Stimulated activated CD8-positive, alpha-beta memory T cell treated with anti-CD3 and anti-CD28 coated beads, Interleukin-4, amount 100 ng/mL, for 24 hours (primary cell): ENCODE measurements around the gene GLIPR1L1.
"Not testable (repeated sequence)": the region's sequence is repeated elsewhere in the genome, so short reads cannot be mapped to it uniquely, and the experiment has no call there.

Experiments
- DNase-seq: peaks from one replicate; pipeline ENCODE4 v3.0.0-alpha.2; 2020; ENCODE audit warnings: low read depth

Gene GLIPR1L1, protein sequence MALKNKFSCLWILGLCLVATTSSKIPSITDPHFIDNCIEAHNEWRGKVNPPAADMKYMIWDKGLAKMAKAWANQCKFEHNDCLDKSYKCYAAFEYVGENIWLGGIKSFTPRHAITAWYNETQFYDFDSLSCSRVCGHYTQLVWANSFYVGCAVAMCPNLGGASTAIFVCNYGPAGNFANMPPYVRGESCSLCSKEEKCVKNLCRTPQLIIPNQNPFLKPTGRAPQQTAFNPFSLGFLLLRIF

GRCh38 chr12:75334384-75335030, at the start of gene GLIPR1L1:
Gene GLIPR1L1, plus strand, starts transcription at chr12:75334670. Its CDS starts 59 bp downstream, at chr12:75334729.
- peak; percentile 66 for DNase-seq

GRCh38 chr12:75288860-75289259, 45.6 kb upstream of the GLIPR1L1 start:
- no peak for DNase-seq

DNA sequence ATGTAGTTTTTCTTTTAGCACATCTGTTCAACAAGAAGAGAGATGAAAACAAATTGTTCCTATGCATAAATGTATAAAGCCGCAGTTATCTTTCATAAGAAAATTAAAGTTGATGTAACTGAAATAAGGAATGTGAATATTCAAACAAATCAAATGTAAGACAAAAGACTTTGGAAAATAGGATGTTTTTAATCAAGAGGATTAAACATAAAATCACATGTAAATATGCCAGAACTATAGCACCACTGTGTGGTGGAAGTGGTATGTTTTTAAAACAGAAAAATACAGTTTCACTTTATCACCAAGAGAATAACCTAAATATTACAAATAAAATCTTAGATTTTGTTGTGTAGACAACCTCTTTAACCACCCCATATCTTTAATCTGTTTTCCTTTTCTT, 44.7 kb upstream of the GLIPR1L1 start:
- DNase-seq = no peak

GRCh38 chr12:75291014-75291413, 43.5 kb upstream of the GLIPR1L1 start:
- DNase-seq = no peak

DNA sequence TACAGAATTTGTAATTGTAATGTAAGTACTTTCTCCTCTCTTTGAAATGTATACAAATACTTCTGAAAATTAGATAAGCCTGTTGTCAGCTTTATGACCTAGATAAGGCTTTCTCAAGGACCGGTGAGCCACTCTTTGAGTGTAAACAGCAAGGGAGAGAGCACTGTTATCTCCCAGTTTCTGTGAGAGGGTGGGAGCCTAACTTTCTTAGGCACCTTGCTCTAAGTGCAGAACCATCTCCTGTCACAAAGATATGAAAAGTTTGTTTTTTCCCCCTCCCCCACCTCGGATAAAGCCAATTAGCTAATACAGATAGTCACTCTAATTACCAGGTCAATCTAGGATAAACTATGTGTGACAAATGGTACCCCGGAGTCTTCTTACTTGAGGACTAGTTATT, 40.1 kb upstream of the GLIPR1L1 start:
- no peak for DNase-seq

- DNase-seq = no peak
These were observed 39.7 kb upstream of the GLIPR1L1 start for GRCh38 chr12:75294797-75295196.

- no peak for DNase-seq
These were observed 32.2 kb upstream of the GLIPR1L1 start for GRCh38 chr12:75302225-75302624.

GRCh38 chr12:75302781-75303180, 31.7 kb upstream of the GLIPR1L1 start:
- no peak for DNase-seq

- no peak for DNase-seq
These were observed 28.8 kb upstream of the GLIPR1L1 start for GRCh38 chr12:75305412-75306332.

DNA sequence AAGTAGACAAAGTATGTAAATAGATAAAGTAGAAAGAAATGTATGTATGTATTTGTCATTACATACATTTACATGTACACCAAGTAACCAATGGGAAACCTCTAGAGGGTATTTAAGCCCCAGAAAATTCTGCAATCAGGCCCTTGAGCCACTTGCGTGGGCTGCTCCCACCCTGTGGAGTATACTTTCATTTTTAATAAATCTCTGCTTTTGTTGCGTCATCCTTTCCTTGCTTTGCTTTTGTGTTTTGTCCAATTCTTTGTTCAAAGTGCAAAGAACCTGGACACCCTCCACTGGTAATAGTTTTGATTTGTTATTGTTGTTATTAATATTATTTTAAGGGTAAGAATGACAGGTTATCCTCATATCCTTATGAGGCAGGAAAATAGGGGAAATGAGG, 26.2 kb upstream of the GLIPR1L1 start:
- DNase-seq = no peak

- no peak for DNase-seq
These were observed 23.1 kb upstream of the GLIPR1L1 start for GRCh38 chr12:75311369-75311768.

- no peak for DNase-seq
These were observed 19.0 kb upstream of the GLIPR1L1 start for GRCh38 chr12:75315518-75315917.

GRCh38 chr12:75317784-75318183, 16.7 kb upstream of the GLIPR1L1 start:
- DNase-seq = no peak

DNA sequence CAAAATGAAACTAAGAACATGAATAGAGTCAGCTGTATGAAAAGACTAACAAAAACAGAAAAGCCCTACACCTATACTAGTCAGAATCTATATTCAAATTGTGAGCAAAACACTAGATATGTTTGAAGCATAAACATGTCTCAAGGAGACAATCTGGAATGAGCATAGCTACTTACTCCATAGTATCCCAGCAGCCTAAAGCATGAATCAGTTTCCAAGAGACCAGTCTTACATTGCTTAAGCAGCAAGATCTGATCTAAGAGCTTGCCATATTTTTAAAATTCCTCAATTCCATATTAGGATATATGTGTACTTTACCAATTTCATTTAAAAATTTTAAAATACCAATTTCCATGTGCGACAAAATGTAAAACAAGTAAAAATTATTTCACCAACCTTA, 12.0 kb upstream of the GLIPR1L1 start:
- DNase-seq = no peak

DNA sequence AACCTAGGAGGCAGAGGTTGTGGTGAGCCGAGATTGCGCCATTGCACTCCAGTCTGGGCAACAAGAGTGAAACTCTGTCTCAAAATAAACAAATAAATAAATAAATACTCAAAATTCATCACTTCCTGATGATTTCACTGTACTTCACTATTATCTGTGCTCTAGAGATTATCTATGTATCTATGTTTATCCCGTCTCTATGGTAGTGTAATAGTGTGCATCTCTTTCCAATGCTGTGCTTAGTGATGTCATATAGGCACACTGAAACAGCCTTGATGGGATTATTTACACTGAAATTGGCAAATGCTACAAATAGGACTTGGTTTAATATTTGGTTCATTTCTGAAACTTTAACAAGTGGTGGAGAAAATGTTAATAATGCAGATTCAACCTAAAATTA, 10.8 kb upstream of the GLIPR1L1 start:
- DNase-seq = no peak

DNA sequence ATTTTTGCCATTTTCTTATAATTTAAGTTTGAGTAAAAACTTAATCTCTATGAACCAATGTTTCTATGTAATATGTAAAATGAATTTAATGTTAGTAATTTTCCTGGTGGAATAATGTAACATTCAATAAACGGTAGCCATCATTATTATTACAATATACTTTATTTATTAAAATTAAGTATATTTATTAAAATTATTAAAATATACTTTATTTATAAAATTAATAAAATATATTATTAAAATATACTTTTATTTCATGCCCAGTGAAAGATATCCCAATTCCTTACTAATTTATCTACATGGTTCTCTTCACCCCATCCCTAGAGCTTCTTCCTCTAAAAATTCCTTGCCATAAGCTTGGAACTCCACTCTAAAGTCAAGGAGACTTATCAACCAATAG, 6.8 kb upstream of the GLIPR1L1 start:
- no peak for DNase-seq

- DNase-seq = peak; percentile 56
These were observed 4.3 kb upstream of the GLIPR1L1 start, which contains the start of gene CAPS2 for GRCh38 chr12:75329918-75330826. Gene CAPS2, minus strand, starts transcription at chr12:75330324. Its CDS starts 3,826 bp downstream, at chr12:75326498.

DNA sequence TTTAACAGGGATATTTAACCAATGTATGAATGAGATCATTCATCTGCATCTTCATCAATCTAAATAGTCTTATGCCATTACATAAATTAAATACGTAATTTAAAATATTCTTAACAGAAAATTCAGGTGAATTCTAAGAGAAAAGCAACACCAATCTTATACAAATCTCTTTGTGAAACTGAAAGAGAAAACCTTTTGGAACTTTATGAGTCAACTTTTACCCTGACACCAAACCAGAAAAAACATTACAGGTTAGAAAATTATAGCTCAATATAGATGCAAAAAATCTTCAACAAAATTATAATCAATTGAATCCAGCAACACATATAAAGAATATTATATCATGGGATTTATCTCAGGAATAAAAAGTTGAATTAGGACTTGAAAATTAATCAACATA, 3.4 kb downstream of the GLIPR1L1 start:
- no peak for DNase-seq

DNA sequence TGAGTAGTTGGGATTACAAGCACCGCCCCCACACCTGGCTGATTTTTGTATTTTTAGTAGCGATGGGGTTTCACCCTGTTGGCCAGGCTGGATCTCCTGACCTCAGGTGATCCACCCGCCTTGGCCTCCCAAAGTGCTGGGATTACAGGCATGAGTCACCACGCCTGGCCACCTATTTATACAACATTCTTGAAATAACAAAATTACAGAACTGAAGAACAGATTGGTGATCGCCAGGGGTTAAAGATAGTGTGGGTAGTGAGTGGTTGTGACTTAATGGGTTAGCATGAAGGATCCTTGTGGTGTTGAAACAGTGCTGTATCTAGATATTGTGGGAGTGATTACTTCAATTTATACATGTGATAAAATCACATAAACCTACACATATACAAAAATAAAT, 7.4 kb downstream of the GLIPR1L1 start:
- DNase-seq = no peak

- DNase-seq = no peak
These were observed 11.1 kb downstream of the GLIPR1L1 start for GRCh38 chr12:75345531-75345930.

DNA sequence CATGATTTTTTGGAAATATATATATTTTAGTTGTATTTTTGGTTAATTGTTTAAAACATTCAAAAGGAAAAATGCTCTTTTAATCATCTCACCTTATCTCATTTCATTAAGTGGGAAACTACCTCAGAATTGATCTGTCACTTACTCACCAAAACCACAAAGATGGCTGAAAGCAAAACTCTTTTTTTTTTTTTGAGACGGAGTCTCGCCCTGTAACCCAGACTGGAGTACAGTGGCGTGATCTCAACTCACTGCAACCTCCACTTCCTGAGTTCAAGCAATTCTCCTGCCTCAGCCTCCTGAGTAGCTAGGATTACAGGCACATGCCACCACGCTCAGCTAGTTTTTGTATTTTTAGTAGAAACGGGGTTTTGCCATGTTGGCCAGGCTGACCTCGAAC, 11.7 kb downstream of the GLIPR1L1 start:
- not testable (repeated sequence) for DNase-seq

DNA sequence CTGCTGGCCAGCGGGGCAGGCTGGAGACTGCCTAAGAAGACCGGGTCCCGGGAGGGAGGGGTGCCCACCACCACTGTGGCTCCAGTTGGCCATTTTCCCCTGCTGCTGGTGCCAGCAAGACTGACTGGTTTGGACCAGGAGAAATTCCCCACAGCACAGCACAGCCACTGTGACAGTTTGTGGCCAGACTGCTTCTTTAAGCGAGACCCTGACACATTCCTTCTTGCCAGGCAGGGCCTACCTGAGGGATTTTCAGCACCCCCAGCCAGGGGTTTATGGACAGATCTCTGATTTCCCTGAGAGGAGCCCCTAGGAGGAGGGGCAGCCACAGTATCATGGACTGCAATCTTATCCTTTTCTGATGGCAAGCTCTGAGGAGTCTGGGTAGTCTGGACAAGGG, 15.5 kb downstream of the GLIPR1L1 start:
- no peak for DNase-seq
